Endothelial cell of umbilical vein (primary cell): ENCODE data around the gene TTC21B. TPM values are rescaled to one million over a fixed set of nuclear protein-coding genes. Genes with fewer than 3 reads are reported as not detected.

ENCODE experiments used
- BruUV-seq: library from RNA; stranded (reverse); fragments of 400-500 nt; replicated peaks from 2 replicates; lab custom pipeline; 2021; lab: Mats Ljungman, UMichigan
- CTCF ChIA-PET: fragments of 300-600, 350-600 bp; sonication (Branson Sonifier 250); formaldehyde crosslinking; loops from one replicate; lab custom pipeline; 2021; ENCODE audit warnings: antibody characterized with exemption, inconsistent platforms; lab: Charles Lee
- POLR2A ChIA-PET: fragments of 300-600, 350-600 bp; sonication (Branson Sonifier 250); formaldehyde crosslinking; loops from one replicate; lab custom pipeline; 2021; ENCODE audit warnings: antibody characterized with exemption, inconsistent platforms; lab: Charles Lee
- DNase-seq: peaks from one replicate; pipeline ENCODE4 v3.0.0-alpha.2; 2011; ENCODE audit warnings: low read depth, low spot score
- FAIRE-seq: peaks from 2 replicates; lab custom pipeline; 2011; peaks lifted over from hg19 to GRCh38; lab: Jason Lieb, UNC
- H2AFZ ChIP-seq: 2 replicates; pipeline ENCODE4 v1.6.0; 2012; ENCODE audit warnings: low read depth, low read length, control low read depth, inconsistent platforms
- H3K27ac ChIP-seq: 2 replicates; pipeline ENCODE4 v1.5.1; 2011; ENCODE audit warnings: low read depth, mild to moderate bottlenecking, control low read depth, low read length, moderate library complexity; ENCODE audit not compliant: insufficient read depth
- H3K27me3 ChIP-seq, 2 experiments: 2 replicates each; pipeline versions ENCODE4 v1.6.0 to v1.6.1; 2011; ENCODE audit warnings: low read length in 2 of 2, mixed read lengths in 1 of 2; ENCODE audit not compliant: control insufficient read depth in 2 of 2, insufficient read depth in 2 of 2
- H3K36me3 ChIP-seq, 2 experiments: 2 replicates in 1 of 2; 3 replicates in 1 of 2; pipeline ENCODE4 v1.5.1; 2011; ENCODE audit warnings: low read length in 2 of 2, mild to moderate bottlenecking in 1 of 2, moderate library complexity in 1 of 2; ENCODE audit not compliant: control insufficient read depth in 2 of 2, insufficient read depth in 2 of 2; ENCODE audit errors: extremely low read depth in 1 of 2
- H3K4me1 ChIP-seq: 3 replicates; pipeline ENCODE4 v1.5.1; 2011; ENCODE audit warnings: mild to moderate bottlenecking, low read length; ENCODE audit not compliant: control insufficient read depth, insufficient read depth; ENCODE audit errors: extremely low read depth
- H3K4me2 ChIP-seq: 2 replicates; pipeline ENCODE4 v1.6.1; 2011; ENCODE audit warnings: low read length, control low read depth, mixed read lengths; ENCODE audit not compliant: insufficient read depth
- H3K4me3 ChIP-seq, 3 experiments: fragments of 200-600 bp in 1 of 3; sonication (generic), shearing (Covaris generic) in 1 of 3; replicated peaks in 1 of 3; 2 replicates each; pipeline ENCODE4 v1.5.1; 2011 to 2016; ENCODE audit warnings: control low read depth in 3 of 3, low read length in 3 of 3, mild to moderate bottlenecking in 2 of 3, inconsistent platforms in 1 of 3, low read depth in 1 of 3, moderate library complexity in 1 of 3; ENCODE audit not compliant: insufficient read depth in 1 of 3
- H3K79me2 ChIP-seq: 2 replicates; pipeline ENCODE4 v1.6.0; 2012; ENCODE audit warnings: low read length, inconsistent platforms; ENCODE audit not compliant: control insufficient read depth, insufficient read depth
- H3K9ac ChIP-seq: replicated peaks from 2 replicates; pipeline ENCODE3; 2011; ENCODE audit warnings: low read length, control low read depth; ENCODE audit not compliant: insufficient read depth; ENCODE audit errors: extremely low read depth
- H3K9me1 ChIP-seq: replicated peaks from 3 replicates; pipeline ENCODE4 v1.6.0; 2011; ENCODE audit warnings: mild to moderate bottlenecking, low read length; ENCODE audit not compliant: control insufficient read depth, insufficient read depth; ENCODE audit errors: extremely low read depth
- H3K9me3 ChIP-seq: replicated peaks from 2 replicates; pipeline ENCODE4 v1.5.1; 2012; ENCODE audit warnings: low read length, inconsistent platforms; ENCODE audit not compliant: control insufficient read depth, insufficient read depth
- H4K20me1 ChIP-seq: replicated peaks from 2 replicates; pipeline ENCODE3; 2011; ENCODE audit warnings: mild to moderate bottlenecking, low read length; ENCODE audit not compliant: control insufficient read depth, insufficient read depth; ENCODE audit errors: extremely low read depth
- EZH2 ChIP-seq: IDR thresholded peaks from 2 replicates; pipeline ENCODE4 v1.6.1; 2012; ENCODE audit warnings: borderline replicate concordance, low read depth, mild to moderate bottlenecking, moderate library complexity, low read length, inconsistent platforms; ENCODE audit not compliant: severe bottlenecking
- FOS ChIP-seq: IDR thresholded peaks from 2 replicates; pipeline ENCODE4 v1.6.1; 2011; ENCODE audit warnings: mild to moderate bottlenecking, low read length, moderate library complexity, borderline replicate concordance; ENCODE audit not compliant: insufficient read depth
- GATA2 ChIP-seq: IDR thresholded peaks from 2 replicates; pipeline ENCODE4 v1.7.0; 2011; ENCODE audit warnings: low read depth, mild to moderate bottlenecking, moderate library complexity, mixed read lengths, low read length; ENCODE audit not compliant: insufficient read length, insufficient read depth
- JUN ChIP-seq: IDR thresholded peaks from 2 replicates; pipeline ENCODE4 v1.6.1; 2011; ENCODE audit warnings: borderline replicate concordance, low read depth; ENCODE audit not compliant: insufficient read length, insufficient read depth
- MYC ChIP-seq: IDR thresholded peaks from one replicate; pipeline ENCODE4 v1.6.1; 2011; ENCODE audit warnings: mild to moderate bottlenecking, low read depth, low read length
- POLR2A ChIP-seq: IDR thresholded peaks from 2 replicates; pipeline ENCODE4 v1.6.1; 2012; ENCODE audit warnings: low read depth, mild to moderate bottlenecking, control low read depth, low read length
- POLR2AphosphoS5 ChIP-seq: IDR thresholded peaks from 2 replicates; pipeline ENCODE4 v1.6.1; 2012; ENCODE audit warnings: low read depth, mild to moderate bottlenecking, control low read depth, low read length, moderate library complexity; ENCODE audit not compliant: insufficient read depth
- dilution Hi-C: fragments of 300-500 bp; cut with MboI; formaldehyde crosslinking; loops from one replicate; pipeline ENCODE4 v1.15.0; 2019; ENCODE audit warnings: low sequenced_read_pairs; ENCODE audit not compliant: extremely low pct_ligation_motif_present
- intact Hi-C: fragments of 100-400 bp; cut with micrococcal nuclease; formaldehyde crosslinking; loops from one replicate; pipeline ENCODE4 v1.10.0; 2022
- polyA plus RNA-seq, 4 experiments: library from polyadenylated mRNA; depleted of rRNA in 3 of 4; stranded (reverse) in 3 of 4; unstranded in 1 of 4; fragments of >200 nt; gene quantifications; 2 replicates each; pipeline versions ENCODE4 v1.2.1 to v1.2.3, GENCODE V29; 2011 to 2012; ENCODE audit warnings: missing spikeins in 1 of 4
- total RNA-seq: library from RNA; stranded (reverse); gene quantifications from 2 replicates; pipeline ENCODE4 v1.2.3, GENCODE V29; 2021
- TF ChIP-seq, protein P1 (sequence below), 2 donors: IDR thresholded peaks; 1 replicate in 1 of 2; 2 replicates in 1 of 2; pipeline ENCODE4 v1.5.1; 2011; ENCODE audit warnings: low read length in 2 of 2, mild to moderate bottlenecking in 2 of 2, moderate library complexity in 2 of 2, control low read depth in 1 of 2, inconsistent platforms in 1 of 2, low read depth in 1 of 2; ENCODE audit not compliant: insufficient read depth in 1 of 2; ENCODE audit errors: extremely low read depth in 1 of 2
- TF ChIP-seq, protein P2 (sequence below): IDR thresholded peaks from 2 replicates; pipeline ENCODE4 v1.6.1; 2011; ENCODE audit not compliant: insufficient read depth, insufficient read length

Gene TTC21B
- total and polyA plus RNA-seq, 2 donors (not counting 3 experiments of a cell fraction or from before 2014, with no cell fraction given): 8.0 to 21.9 TPM

DNA sequence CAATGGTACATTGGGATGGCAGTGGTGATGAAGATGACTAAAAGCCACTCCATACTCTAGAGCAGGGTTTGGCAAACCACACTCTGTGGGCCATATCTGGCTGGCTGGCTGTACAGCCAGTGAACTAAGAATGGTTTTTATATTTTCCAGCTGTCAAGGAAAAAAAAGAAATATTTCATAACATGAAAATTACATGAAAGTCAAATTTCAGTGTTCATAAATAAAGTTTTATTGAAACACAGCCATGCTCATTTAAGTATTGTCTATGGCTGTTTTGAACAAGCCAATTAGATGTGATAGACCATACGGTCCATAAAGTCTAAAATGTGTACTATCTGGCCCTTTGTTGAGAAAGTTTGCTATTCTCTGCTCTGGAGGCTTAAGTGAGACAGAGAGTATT lies 1.5 kb downstream of the TTC21B start:
- DNase-seq (no peak), FAIRE-seq (no peak)
- dilution Hi-C loops: no loop called here
- ChIA-PET CTCF (interaction anchor here (1.7 to 5.9 kb wide), 3 partner anchors 21 to 467 kb away, joined by 6 to 193 read pairs (median 9); partner anchors contain the start of gene SCN1A), POLR2A (interaction anchor here (1.9 kb wide), 1 partner anchor 176 kb away, joined by 14 read pairs; the partner anchor contains the start of gene SCN1A)
- intact Hi-C loops: loop anchor here (2.0 to 5.0 kb wide), 3 partner anchors 43 to 551 kb away; no protein-coding TSS in a partner anchor
- Histone ChIP-seq H3K79me2 (peaks cover 26% of the 10 kb centered on the region), H3K4me2 (peak overlapping the region; percentile 96), H3K36me3 (peaks cover 0 to 5% of the 10 kb centered on the region in 2 experiments), H3K9ac (no peak overlapping the region), H3K9me3 (no peaks in the 10 kb centered on the region), H4K20me1 (no peaks in the 10 kb centered on the region), H2AFZ (no peak overlapping the region), H3K4me3 (no peak overlapping the region), H3K9me1 (no peaks in the 10 kb centered on the region), H3K4me1 (peaks cover 17% of the 10 kb centered on the region), H3K27ac (no peak overlapping the region), H3K27me3 (no peaks in the 10 kb centered on the region)
- no TSS peak for BruUV-seq
- TF ChIP-seq, protein P1, sequence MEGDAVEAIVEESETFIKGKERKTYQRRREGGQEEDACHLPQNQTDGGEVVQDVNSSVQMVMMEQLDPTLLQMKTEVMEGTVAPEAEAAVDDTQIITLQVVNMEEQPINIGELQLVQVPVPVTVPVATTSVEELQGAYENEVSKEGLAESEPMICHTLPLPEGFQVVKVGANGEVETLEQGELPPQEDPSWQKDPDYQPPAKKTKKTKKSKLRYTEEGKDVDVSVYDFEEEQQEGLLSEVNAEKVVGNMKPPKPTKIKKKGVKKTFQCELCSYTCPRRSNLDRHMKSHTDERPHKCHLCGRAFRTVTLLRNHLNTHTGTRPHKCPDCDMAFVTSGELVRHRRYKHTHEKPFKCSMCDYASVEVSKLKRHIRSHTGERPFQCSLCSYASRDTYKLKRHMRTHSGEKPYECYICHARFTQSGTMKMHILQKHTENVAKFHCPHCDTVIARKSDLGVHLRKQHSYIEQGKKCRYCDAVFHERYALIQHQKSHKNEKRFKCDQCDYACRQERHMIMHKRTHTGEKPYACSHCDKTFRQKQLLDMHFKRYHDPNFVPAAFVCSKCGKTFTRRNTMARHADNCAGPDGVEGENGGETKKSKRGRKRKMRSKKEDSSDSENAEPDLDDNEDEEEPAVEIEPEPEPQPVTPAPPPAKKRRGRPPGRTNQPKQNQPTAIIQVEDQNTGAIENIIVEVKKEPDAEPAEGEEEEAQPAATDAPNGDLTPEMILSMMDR (IDR thresholded peaks at IDR 0.05; ENCODE audit: extremely low read depth in 1 of 2, insufficient read depth in 1 of 2, low read depth in 1 of 2, low read length in 2 of 2): no peak
- TF ChIP-seq POLR2AphosphoS5 (no peak), EZH2 (no peak), MYC (no peak), FOS (no peak), POLR2A (no peak), JUN (no peak), GATA2 (no peak)
- TF ChIP-seq, protein P2, sequence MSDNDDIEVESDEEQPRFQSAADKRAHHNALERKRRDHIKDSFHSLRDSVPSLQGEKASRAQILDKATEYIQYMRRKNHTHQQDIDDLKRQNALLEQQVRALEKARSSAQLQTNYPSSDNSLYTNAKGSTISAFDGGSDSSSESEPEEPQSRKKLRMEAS: no peak
